Spleen (tissue), 11 donors: Measurements from ENCODE around the gene SETDB2. TPM values are rescaled to one million over a fixed set of nuclear protein-coding genes. Genes with fewer than 3 reads are reported as not detected.
A peak's percentile ranks its signal among the peaks of the same experiment; 100 is the strongest.

ENCODE experiments used
- DNase-seq: peaks from one replicate; pipeline ENCODE4 v3.0.0-alpha.2; 2020
- H3K27ac ChIP-seq, 8 donors: fragments of 200-600 bp; sonication (generic) in 7 of 8; 1 replicate in 4 of 8; 2 replicates in 4 of 8; pipeline versions ENCODE4 v1.5.0 to v1.8.0; 2016 to 2021; ENCODE audit warnings: inconsistent platforms in 4 of 8, mild to moderate bottlenecking in 4 of 8, moderate library complexity in 1 of 8
- H3K27me3 ChIP-seq, 7 donors: fragments of 200-600 bp; sonication (generic) in 6 of 7; replicated peaks in 1 of 7; 1 replicate in 4 of 7; 2 replicates in 3 of 7; pipeline versions ENCODE4 v1.5.0 to v1.8.0; 2016 to 2021; ENCODE audit warnings: inconsistent platforms in 3 of 7, mild to moderate bottlenecking in 1 of 7
- H3K36me3 ChIP-seq, 6 donors: fragments of 200-600 bp; sonication (generic) in 5 of 6; 1 replicate in 4 of 6; 2 replicates in 2 of 6; pipeline versions ENCODE4 v1.5.0 to v1.8.0; 2016 to 2021; ENCODE audit warnings: inconsistent platforms in 2 of 6
- H3K4me1 ChIP-seq, 6 donors: fragments of 200-600 bp; sonication (generic) in 5 of 6; 1 replicate in 3 of 6; 2 replicates in 3 of 6; pipeline versions ENCODE4 v1.5.0 to v1.8.0; 2016 to 2021; ENCODE audit warnings: inconsistent platforms in 3 of 6
- H3K4me3 ChIP-seq, 8 donors: fragments of 200-600 bp; sonication (generic) in 7 of 8; 1 replicate in 4 of 8; 2 replicates in 4 of 8; pipeline versions ENCODE4 v1.5.0 to v1.8.0; 2016 to 2021; ENCODE audit warnings: inconsistent platforms in 4 of 8, mild to moderate bottlenecking in 4 of 8, moderate library complexity in 2 of 8
- H3K9me3 ChIP-seq, 8 donors: fragments of 200-600 bp; sonication (generic) in 7 of 8; 1 replicate in 4 of 8; 2 replicates in 4 of 8; pipeline versions ENCODE4 v1.5.0 to v1.8.0; 2016 to 2021; ENCODE audit warnings: inconsistent platforms in 4 of 8
- CTCF ChIP-seq, 11 experiments: fragments of 200-600 bp in 7 of 11; fragments of 450-650 bp in 4 of 11; sonication (generic) in 4 of 11; IDR thresholded peaks in 8 of 11; conservative IDR thresholded peaks in 3 of 11; 1 replicate in 7 of 11; 2 replicates in 4 of 11; pipeline versions ENCODE4 v1.4.0 to v1.8.0; 2016 to 2021; ENCODE audit warnings: antibody characterized with exemption in 11 of 11, inconsistent platforms in 4 of 11, mild to moderate bottlenecking in 1 of 11
- POLR2A ChIP-seq, 3 donors: fragments of 450-650 bp; IDR thresholded peaks; one replicate each; pipeline ENCODE4 v1.5.1; 2017; ENCODE audit warnings: antibody characterized with exemption in 3 of 3, mild to moderate bottlenecking in 1 of 3
- POLR2AphosphoS5 ChIP-seq, 3 donors: sonication (generic); formaldehyde crosslinking; IDR thresholded peaks; one replicate each; pipeline ENCODE4 v1.5.1; 2017; ENCODE audit warnings: antibody characterized with exemption in 3 of 3
- WGBS, 5 donors: extraction: QIAGEN DNeasy Blood & Tissue Kit in 3 of 5; methylation state at CpG; one replicate each; pipeline versions ENCODE4 v1.1.5 to v1.1.7; 2013 to 2018; 5-methylcytosine and 5-hydroxymethylcytosine counted together
- intact Hi-C: fragments of 100-400 bp; cut with DNase I; formaldehyde crosslinking; loops from one replicate; pipeline ENCODE4 v1.15.0; 2023; ENCODE audit warnings: low total_unique reads
- polyA plus RNA-seq, 3 donors: library from polyadenylated mRNA; stranded (reverse); fragments of 200-250 nt; gene quantifications; one replicate each; pipeline ENCODE4 v1.2.1, GENCODE V29; 2013
- total RNA-seq, 7 donors: library from RNA; depleted of rRNA in 3 of 7; stranded (reverse); fragments of >200 nt in 3 of 7; fragmentation: NEBNext Ultra II Directional in 4 of 7; extraction: Animal tissue kit (Norgen Biotek cat#: 25700) in 4 of 7; gene quantifications; one replicate each; pipeline versions ENCODE4 v1.1.0 to v1.2.1, GENCODE V29; 2016 to 2021
- donor health status: healthy with polysubstance abuse.
- donor health status: DM: no; HTN: no; CAD: no; lungs with moderate emphysema.
- donor health status: DM: no; HTN: no; CAD: no.
- donor health status: Bipolar disorder and iron deficiency.
- donor health status: healthy.
- donor health status: DM: no; HTN: no; CAD: no.
- donor health status: DM: yes; HTN: yes; CAD: no.

SETDB2 gene
- total and polyA plus RNA-seq, 10 donors: 5.4 to 26.7 (median 20.0) TPM

GRCh38 chr13:49454388-49455006, 10.4 kb downstream of the SETDB2 start:
- peak overlapping the region in 7 of 8 donors; percentile 6 to 55 (median 42) for H3K27ac ChIP-seq
- intact Hi-C loops: no loop called here

GRCh38 chr13:49455007-49455398, 10.9 kb downstream of the SETDB2 start:
- TF ChIP-seq CTCF (IDR thresholded peaks at IDR 0.05 in 8 of 11, conservative IDR thresholded peaks at IDR 0.05 in 3 of 11) (no peak), POLR2A (IDR thresholded peaks at IDR 0.05) (no peak), POLR2AphosphoS5 (IDR thresholded peaks at IDR 0.05) (no peak)
- Histone ChIP-seq H3K27ac (peak overlapping the region in 5 of 8 donors; percentile 39 to 55 (median 43)), H3K27me3 (no peaks in the 10 kb centered on the region), H3K9me3 (no peaks in the 10 kb centered on the region), H3K36me3 (peaks cover 0 to 27% (median 0%) of the 10 kb centered on the region in 6 donors), H3K4me3 (no peak overlapping the region), H3K4me1 (peaks cover 3 to 36% (median 17%) of the 10 kb centered on the region in 6 donors)
- intact Hi-C loops: no loop called here
- no peak for DNase-seq

More at GRCh38 chr13:49454388-49455006, 10.4 kb downstream of the SETDB2 start:
- Histone ChIP-seq H3K36me3 (peaks cover 0 to 24% (median 0%) of the 10 kb centered on the region in 6 donors), H3K4me1 (peaks cover 3 to 41% (median 17%) of the 10 kb centered on the region in 6 donors), H3K27me3 (no peaks in the 10 kb centered on the region), H3K9me3 (no peaks in the 10 kb centered on the region), H3K4me3 (no peak overlapping the region)
- DNase-seq: no peak
- 42 to 65% (median 60%) methylated on average over 4 of the region's 4 CpGs for WGBS, 5 donors
- no peak for TF ChIP-seq POLR2AphosphoS5 (IDR thresholded peaks at IDR 0.05)
- TF ChIP-seq CTCF (IDR thresholded peaks at IDR 0.05 in 8 of 11, conservative IDR thresholded peaks at IDR 0.05 in 3 of 11): no peak
- no peak for TF ChIP-seq POLR2A (IDR thresholded peaks at IDR 0.05)

GRCh38 chr13:49456156-49456555, 12.1 kb downstream of the SETDB2 start:
- intact Hi-C loops: no loop called here

More at GRCh38 chr13:49456156-49456555, 12.1 kb downstream of the SETDB2 start:
- H3K27ac ChIP-seq: no peak overlapping the region
- H3K9me3 ChIP-seq: no peaks in the 10 kb centered on the region
- peaks cover 0 to 39% (median 7%) of the 10 kb centered on the region in 6 donors for H3K36me3 ChIP-seq
- no peak overlapping the region for H3K4me3 ChIP-seq
- H3K27me3 ChIP-seq: no peaks in the 10 kb centered on the region
- no peak for DNase-seq
- WGBS, 5 donors: 88 to 97% (median 96%) methylated on average over 1 of the region's 1 CpG
- H3K4me1 ChIP-seq: peaks cover 3 to 29% (median 13%) of the 10 kb centered on the region in 6 donors
- TF ChIP-seq POLR2AphosphoS5 (IDR thresholded peaks at IDR 0.05): no peak
- TF ChIP-seq CTCF (IDR thresholded peaks at IDR 0.05 in 8 of 11, conservative IDR thresholded peaks at IDR 0.05 in 3 of 11): no peak
- TF ChIP-seq POLR2A (IDR thresholded peaks at IDR 0.05): no peak
